Measurements from ENCODE around the gene HOXB13.

HOXB13 gene

DNA sequence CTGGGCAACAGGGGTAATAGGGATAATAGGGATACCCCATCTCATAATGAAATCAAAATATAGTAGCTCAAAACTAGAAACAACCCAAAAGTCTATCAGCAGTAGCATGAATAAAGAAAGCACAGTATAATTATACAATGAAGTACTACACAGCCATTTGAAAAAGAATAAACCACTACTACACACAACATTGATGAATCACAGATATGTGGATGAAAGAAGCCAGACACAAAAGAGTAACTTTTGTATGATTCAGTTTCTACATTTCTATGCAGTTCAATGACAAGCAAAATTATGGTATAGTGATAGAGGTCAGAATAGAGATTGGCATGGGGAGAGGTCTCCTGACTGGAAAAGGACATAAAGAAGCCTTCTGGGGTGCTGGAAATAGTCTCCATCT lies 2.8 kb upstream of the HOXB13 start:
- TF ChIP-seq, protein P1, sequence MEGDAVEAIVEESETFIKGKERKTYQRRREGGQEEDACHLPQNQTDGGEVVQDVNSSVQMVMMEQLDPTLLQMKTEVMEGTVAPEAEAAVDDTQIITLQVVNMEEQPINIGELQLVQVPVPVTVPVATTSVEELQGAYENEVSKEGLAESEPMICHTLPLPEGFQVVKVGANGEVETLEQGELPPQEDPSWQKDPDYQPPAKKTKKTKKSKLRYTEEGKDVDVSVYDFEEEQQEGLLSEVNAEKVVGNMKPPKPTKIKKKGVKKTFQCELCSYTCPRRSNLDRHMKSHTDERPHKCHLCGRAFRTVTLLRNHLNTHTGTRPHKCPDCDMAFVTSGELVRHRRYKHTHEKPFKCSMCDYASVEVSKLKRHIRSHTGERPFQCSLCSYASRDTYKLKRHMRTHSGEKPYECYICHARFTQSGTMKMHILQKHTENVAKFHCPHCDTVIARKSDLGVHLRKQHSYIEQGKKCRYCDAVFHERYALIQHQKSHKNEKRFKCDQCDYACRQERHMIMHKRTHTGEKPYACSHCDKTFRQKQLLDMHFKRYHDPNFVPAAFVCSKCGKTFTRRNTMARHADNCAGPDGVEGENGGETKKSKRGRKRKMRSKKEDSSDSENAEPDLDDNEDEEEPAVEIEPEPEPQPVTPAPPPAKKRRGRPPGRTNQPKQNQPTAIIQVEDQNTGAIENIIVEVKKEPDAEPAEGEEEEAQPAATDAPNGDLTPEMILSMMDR (conservative IDR thresholded peaks at IDR 0.05; ENCODE audit: low read length): no peak
- no peak for DNase-seq (ENCODE audit: low read depth)
- no peak overlapping the region for H3K4me3 ChIP-seq (ENCODE audit: low read length)

DNA sequence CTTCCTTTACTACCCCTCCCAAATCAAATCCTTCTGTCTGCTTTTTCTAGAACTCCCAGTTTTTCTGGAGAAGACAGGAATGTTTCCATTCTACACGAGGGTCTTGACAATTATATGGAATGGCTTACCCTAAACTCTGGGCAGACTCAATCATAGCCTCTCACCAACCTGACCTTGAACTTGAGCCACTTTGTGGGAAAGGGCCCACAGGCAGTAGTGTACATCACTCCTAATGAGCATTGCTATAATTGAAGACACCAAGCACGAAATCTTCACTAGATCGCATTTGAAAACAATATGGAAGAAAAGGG lies 1.6 kb upstream of the HOXB13 start:
- TF ChIP-seq, protein P1 (conservative IDR thresholded peaks at IDR 0.05; ENCODE audit: low read length): no peak
- no peak for DNase-seq (ENCODE audit: low read depth)
- no peak overlapping the region for H3K4me3 ChIP-seq (ENCODE audit: low read length)

DNA sequence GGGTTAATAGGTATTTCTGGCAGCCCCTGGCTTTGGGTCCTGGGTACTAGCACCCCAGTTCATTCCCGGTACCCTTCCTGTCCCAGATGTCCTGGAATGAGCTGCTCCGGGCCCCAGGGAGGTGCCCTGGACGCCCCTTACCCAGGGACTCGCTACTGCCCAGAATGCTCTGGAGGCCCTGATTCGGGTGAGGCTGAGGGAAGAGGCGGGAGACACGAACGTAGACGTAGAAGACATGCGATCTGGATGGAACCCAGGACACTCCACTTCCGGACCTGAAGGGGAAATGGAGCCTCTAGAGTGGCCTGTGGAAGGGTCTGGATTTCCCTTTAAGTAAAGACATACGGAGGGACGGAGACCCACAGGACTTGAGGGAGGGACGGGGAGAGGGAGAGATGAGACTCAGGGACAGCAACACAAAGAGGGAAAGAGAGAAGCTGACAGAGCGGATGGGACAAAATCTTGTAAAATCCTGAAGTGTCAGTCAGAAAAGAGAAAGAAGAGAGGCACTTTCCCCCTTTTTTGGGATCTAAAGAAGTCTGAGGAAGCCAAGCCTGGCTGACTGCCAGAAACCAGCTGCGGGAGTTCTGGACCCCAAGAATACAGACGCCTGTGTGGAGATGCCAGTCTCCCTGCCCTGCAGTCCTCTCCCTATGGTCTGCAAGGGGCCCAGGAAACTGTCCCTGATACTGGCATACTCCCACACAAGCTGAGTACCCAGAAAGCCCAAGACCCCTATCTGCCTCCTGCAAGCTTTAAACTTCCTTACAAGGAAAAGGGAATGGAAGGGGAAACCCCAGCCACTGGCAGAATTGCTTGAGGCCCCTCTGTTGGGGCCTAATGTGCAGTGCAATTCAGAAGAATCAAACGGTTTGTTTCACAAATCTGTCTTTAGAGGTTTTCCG lies 1.0 kb upstream of the HOXB13 start:
- no peak overlapping the region for H3K4me3 ChIP-seq (ENCODE audit: low read length)
- TF ChIP-seq, protein P1 (conservative IDR thresholded peaks at IDR 0.05; ENCODE audit: low read length): no peak
- no peak for DNase-seq (ENCODE audit: low read depth)

DNA sequence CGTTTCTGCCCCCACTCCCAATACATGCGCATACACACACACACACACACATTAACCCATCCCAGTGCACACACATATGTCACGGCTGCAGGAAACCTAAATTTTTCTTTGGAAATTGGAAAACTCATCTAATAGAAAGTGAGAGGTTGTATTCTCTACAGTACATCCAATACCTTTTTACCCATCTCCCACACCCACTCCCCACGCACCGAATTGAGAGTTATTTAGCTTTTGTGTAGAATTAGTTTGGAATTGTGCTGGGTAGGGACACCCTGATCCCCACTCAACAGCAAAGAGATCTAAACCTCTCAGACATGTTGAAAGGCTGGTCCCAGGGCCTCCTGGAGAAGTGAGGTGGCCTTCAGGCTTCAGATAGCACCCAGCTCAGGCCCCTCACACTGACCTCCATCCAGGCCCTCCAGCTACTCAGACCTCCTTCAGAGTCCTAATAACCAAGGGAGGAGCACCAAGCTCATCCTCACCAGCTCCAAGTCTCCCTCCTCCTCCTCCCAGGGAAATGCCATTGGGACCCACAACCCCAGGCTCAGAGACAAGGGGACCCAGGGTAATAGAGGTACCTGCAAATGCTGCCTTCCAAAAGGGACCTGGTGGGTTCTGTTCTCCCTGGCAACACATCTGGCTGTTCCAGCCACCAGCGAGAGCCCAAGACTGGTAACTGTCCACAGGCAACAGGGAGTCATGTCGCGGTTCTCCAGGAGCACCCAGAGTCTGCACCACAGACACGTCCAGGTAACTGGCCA lies 955 bp downstream of the HOXB13 start:
- no peak overlapping the region for H3K4me3 ChIP-seq (ENCODE audit: low read length)
- DNase-seq (ENCODE audit: low read depth): no peak
- TF ChIP-seq, protein P1 (conservative IDR thresholded peaks at IDR 0.05; ENCODE audit: low read length): no peak

DNA sequence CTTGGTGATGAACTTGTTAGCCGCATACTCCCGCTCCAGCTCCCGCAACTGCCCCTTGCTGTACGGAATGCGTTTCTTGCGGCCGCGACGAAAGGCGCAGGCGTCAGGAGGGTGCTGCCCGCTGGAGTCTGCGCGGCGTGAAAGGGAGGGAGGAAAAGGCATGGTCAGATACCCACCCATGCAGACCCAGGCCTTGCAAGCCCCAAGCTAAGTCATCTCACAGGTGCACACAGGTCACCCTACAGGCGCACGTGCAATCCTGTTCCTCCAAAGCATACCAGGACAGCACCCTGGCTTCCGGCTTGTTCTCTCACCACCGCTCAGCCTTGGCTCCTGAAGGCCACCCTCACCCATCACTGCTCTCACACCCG lies 1.6 kb downstream of the HOXB13 start:
- no peak for DNase-seq (ENCODE audit: low read depth)
- H3K4me3 ChIP-seq (ENCODE audit: low read length): no peak overlapping the region

DNA sequence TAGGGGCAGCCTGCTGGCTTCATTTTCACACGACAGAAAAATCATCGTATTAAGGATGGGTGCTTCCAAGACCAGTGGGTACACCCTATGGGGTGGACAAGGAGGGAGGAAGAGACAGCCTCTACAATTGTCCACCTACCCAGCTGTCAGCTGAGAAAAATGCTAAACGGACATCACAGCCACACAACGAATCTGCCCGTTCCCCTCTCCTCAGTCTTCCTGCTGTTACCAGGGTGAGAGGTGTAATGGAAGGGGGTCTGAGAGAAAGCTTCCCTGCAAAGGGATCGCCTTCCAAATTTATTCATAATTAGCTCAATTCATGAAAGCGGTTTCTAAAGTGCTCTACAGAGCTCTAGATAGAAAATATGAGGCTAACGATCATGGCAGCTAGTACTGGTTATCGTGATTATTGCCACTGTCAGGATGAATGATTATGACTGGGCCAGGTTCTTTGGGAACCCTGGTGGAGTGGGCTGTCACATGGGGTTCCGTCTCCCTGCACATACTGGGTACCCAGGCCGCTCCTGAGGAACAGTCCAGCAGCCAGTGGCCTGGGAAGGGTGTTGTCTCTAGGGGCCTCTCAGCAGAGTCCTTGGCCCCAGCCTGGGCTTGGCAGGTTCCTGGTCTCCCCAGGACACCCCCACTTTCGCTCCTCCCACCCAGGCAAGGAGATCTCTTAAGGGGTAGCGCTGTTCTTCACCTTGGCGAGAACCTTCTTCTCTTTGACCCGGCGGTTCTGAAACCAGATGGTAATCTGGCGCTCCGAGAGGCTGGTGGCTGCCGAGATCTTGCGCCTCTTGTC lies 2.2 kb downstream of the HOXB13 start:
- no peak overlapping the region for H3K4me3 ChIP-seq (ENCODE audit: low read length)
- DNase-seq (ENCODE audit: low read depth): no peak
- TF ChIP-seq, protein P1 (conservative IDR thresholded peaks at IDR 0.05; ENCODE audit: low read length): no peak

More for the DNA sequence above, 1.6 kb downstream of the HOXB13 start:
- TF ChIP-seq, protein P1 (conservative IDR thresholded peaks at IDR 0.05; ENCODE audit: low read length): no peak

Data from AG10803 (cell line).